Measurements from ENCODE around the gene APOF. TPM values are rescaled to one million over a fixed set of nuclear protein-coding genes. Genes with fewer than 3 reads are reported as not detected.
"Not testable (repeated sequence)": the region's sequence is repeated elsewhere in the genome, so short reads cannot be mapped to it uniquely, and the experiment has no call there.

Gene APOF
- polyA plus RNA-seq, 2 of the 4 experiments (the other 2 are of a cell fraction), result not detected

DNA sequence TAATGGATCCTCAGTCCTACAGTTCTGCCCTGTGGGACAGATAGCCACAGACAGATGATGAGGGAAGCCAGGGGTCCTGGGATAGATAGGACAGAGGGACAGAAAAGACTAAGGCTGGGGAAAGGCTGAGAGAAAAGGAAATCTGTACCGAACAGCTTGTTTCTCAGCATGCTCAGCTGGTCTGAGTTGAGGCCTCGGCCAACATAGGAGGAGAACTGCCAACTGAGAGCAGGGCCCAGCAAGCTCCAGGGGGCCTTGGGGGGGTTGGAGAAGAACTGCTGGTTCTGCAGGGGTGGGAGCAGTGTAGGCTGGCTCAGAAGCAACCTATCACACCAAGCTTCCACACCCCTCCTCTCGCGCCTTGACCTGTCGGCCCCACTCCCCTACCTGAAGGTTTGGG is 13.9 kb downstream of the APOF start (continued):
- TF ChIP-seq, protein P1, sequence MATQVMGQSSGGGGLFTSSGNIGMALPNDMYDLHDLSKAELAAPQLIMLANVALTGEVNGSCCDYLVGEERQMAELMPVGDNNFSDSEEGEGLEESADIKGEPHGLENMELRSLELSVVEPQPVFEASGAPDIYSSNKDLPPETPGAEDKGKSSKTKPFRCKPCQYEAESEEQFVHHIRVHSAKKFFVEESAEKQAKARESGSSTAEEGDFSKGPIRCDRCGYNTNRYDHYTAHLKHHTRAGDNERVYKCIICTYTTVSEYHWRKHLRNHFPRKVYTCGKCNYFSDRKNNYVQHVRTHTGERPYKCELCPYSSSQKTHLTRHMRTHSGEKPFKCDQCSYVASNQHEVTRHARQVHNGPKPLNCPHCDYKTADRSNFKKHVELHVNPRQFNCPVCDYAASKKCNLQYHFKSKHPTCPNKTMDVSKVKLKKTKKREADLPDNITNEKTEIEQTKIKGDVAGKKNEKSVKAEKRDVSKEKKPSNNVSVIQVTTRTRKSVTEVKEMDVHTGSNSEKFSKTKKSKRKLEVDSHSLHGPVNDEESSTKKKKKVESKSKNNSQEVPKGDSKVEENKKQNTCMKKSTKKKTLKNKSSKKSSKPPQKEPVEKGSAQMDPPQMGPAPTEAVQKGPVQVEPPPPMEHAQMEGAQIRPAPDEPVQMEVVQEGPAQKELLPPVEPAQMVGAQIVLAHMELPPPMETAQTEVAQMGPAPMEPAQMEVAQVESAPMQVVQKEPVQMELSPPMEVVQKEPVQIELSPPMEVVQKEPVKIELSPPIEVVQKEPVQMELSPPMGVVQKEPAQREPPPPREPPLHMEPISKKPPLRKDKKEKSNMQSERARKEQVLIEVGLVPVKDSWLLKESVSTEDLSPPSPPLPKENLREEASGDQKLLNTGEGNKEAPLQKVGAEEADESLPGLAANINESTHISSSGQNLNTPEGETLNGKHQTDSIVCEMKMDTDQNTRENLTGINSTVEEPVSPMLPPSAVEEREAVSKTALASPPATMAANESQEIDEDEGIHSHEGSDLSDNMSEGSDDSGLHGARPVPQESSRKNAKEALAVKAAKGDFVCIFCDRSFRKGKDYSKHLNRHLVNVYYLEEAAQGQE (IDR thresholded peaks at IDR 0.05), result no peak
- TF ChIP-seq CHD4 (IDR thresholded peaks at IDR 0.05; ENCODE audit: borderline replicate concordance), result no peak

DNA sequence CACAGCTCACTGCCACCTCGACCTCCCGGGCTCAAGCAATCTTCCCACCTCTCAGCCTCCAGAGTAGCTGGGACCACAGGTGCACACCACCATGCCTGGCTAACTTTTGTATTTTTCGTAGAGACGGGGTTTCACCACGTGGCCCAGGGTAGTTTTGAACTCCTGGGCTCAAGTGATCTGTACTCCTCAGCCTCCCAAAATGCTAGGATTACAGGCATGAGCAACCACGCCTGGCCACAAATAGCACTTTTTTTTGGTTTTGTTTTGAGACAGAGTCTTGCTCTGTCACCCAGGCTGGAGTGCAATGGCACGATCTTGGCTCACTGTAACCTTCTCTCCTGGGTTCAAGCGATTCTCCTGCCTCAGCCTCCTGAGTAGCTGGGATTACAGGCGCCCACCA is 15.4 kb downstream of the APOF start:
- H3K4me2 ChIP-seq; FAIRE-seq; H3K4me3 ChIP-seq; H3K9me3 ChIP-seq; CTCF ChIA-PET; H3K4me1 ChIP-seq; DNase-seq (ENCODE audit: low read depth in 1 of 2, low spot score in 1 of 2); H3K27ac ChIP-seq; ATAC-seq: not testable (repeated sequence)
- POLR2A ChIA-PET, result interaction anchor here (0.6 kb wide), 1 partner anchor 73 kb away, joined by 6 read pairs; no protein-coding TSS in a partner anchor
- WGBS (ENCODE audit: missing lambda C conversion rate), result 82% methylated on average over 9 of the region's 9 CpGs

DNA sequence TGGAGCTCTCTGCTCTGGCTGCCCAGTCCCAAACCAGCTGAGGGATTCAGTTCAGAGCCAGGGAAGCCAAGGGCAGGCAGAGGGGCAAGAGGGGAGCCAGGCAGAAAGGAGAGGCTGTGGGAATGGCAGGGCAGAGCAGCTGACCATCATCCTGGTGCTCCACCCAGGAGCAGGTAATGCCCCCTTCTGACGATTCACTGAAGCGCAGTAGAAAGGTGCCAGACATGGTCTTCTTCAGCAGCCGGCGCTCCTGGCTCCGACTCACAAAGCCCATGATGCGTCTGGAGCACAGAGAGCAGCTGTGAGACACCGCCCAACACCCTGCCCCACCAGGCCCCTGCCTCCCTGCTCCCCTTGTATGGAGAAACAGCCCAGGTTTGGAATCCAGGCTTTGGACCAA is 16.0 kb downstream of the APOF start:
- H3K4me2 ChIP-seq, result no peak overlapping the region
- H3K4me3 ChIP-seq, result no peak overlapping the region
- no peaks in the 10 kb centered on the region for H3K4me1 ChIP-seq
- peak in 1 of 2 experiments; percentile 40 for DNase-seq (ENCODE audit: low read depth in 1 of 2, low spot score in 1 of 2)
- TF ChIP-seq, protein P2, sequence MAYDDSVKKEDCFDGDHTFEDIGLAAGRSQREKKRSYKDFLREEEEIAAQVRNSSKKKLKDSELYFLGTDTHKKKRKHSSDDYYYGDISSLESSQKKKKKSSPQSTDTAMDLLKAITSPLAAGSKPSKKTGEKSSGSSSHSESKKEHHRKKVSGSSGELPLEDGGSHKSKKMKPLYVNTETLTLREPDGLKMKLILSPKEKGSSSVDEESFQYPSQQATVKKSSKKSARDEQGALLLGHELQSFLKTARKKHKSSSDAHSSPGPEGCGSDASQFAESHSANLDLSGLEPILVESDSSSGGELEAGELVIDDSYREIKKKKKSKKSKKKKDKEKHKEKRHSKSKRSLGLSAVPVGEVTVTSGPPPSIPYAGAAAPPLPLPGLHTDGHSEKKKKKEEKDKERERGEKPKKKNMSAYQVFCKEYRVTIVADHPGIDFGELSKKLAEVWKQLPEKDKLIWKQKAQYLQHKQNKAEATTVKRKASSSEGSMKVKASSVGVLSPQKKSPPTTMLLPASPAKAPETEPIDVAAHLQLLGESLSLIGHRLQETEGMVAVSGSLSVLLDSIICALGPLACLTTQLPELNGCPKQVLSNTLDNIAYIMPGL (CRISPR knock-in tag; IDR thresholded peaks at IDR 0.05; ENCODE audit: borderline replicate concordance), result no peak
- TF ChIP-seq HOXA7 (CRISPR knock-in tag; IDR thresholded peaks at IDR 0.05) (no peak), HOXB5 (CRISPR knock-in tag; IDR thresholded peaks at IDR 0.05) (no peak), RAD21 (conservative IDR thresholded peaks at IDR 0.05 in 1 of 2, IDR thresholded peaks at IDR 0.05 in 1 of 2) (0 out of 5 replicates have a peak, but pooled peaks of 1 of the 2 experiments have one; percentile 31), EP300 (IDR thresholded peaks at IDR 0.05) (no peak), MAFK (IDR thresholded peaks at IDR 0.05; ENCODE audit: partially characterized antibody) (no peak), KDM1A (IDR thresholded peaks at IDR 0.05; ENCODE audit: low read depth) (no peak), HOXB13 (CRISPR knock-in tag; IDR thresholded peaks at IDR 0.05; ENCODE audit: low read depth) (no peak)
- H3K9me3 ChIP-seq, result no peaks in the 10 kb centered on the region
- 72% methylated on average over 7 of the region's 7 CpGs for WGBS (ENCODE audit: missing lambda C conversion rate)
- POLR2A ChIA-PET, result no interaction called here
- H3K27ac ChIP-seq, result no peak overlapping the region
- ATAC-seq, result peak; percentile 54 to 77; a peak in 4 of 6 replicates
- CTCF ChIA-PET, result interaction anchor here (0.6 to 1.2 kb wide), 3 partner anchors 9 to 14 kb away, joined by 4 to 5 read pairs (median 4); no protein-coding TSS in a partner anchor
- no peak for FAIRE-seq

DNA sequence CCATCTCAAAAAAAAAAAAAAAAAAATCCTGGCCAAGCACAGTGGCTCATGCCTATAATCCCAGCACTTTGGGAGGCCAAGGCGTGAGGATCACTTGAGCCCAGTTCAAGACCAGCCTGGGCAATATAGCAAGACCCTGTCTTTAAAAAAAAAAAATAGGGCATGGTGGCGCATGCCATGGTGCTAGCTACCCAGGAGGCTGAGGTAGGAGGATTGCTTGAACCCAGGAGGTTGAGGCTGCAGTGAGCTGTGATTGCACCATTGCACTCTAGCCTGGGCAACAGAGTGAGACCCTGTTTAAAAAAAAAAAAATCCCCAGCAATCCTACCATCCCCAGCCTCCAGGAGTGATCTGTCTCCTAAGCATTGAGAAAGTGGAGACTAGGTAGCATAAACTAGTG is 20.4 kb downstream of the APOF start:
- FAIRE-seq; H3K27ac ChIP-seq; H3K4me3 ChIP-seq; H3K4me1 ChIP-seq; H3K9me3 ChIP-seq; DNase-seq (ENCODE audit: low read depth in 1 of 2, low spot score in 1 of 2); H3K4me2 ChIP-seq; ATAC-seq: not testable (repeated sequence)
- ChIA-PET POLR2A (interaction anchor here (1.4 kb wide), 1 partner anchor 9 kb away, joined by 3 read pairs; no protein-coding TSS in a partner anchor), CTCF (interaction anchor here (0.7 to 0.8 kb wide), 2 partner anchors 76 to 136 kb away, joined by 3 read pairs; no protein-coding TSS in a partner anchor)
- WGBS (ENCODE audit: missing lambda C conversion rate), result 94% methylated on average over 2 of the region's 2 CpGs

DNA sequence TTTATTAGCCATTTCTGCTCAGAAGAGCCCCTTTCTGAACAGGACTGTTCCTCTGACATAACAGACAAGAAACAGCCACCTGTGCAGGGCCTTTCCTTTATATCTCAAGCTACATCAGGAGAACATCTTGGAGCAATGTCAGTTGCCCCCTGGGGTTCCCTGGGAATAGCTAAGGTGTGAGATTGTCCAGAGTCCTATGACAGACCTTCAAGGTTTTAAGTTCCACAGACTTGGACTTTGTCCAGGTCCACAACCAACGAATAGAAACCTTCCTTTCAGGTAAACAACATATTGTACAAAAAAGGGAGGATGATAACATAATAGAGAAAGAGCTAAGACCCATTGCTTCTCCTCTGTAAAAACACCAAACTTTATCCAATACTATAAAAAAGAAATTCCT is 21.0 kb downstream of the APOF start:
- no peak for FAIRE-seq
- 26% methylated on average over 1 of the region's 1 CpG for WGBS (ENCODE audit: missing lambda C conversion rate)
- CTCF ChIA-PET, result interaction anchor here (0.5 to 0.8 kb wide), 2 partner anchors 76 to 226 kb away, joined by 3 to 4 read pairs; no protein-coding TSS in a partner anchor

More for the DNA sequence above, 21.0 kb downstream of the APOF start:
- Histone ChIP-seq H3K27ac (no peak overlapping the region), H3K9me3 (no peaks in the 10 kb centered on the region), H3K4me1 (0 out of 3 replicates have a peak, but pooled peaks cover 3% of the 10 kb centered on the region), H3K4me3 (no peak overlapping the region), H3K4me2 (no peak overlapping the region)
- ATAC-seq (no peak), DNase-seq (ENCODE audit: low read depth in 1 of 2, low spot score in 1 of 2) (no peak)
- TF ChIP-seq MYC (IDR thresholded peaks at IDR 0.05; ENCODE audit: borderline replicate concordance, low read length) (no peak), RFX5 (IDR thresholded peaks at IDR 0.05) (no peak), ZSCAN20 (CRISPR knock-in tag; IDR thresholded peaks at IDR 0.05) (no peak)
- POLR2A ChIA-PET, result interaction anchor here (0.5 to 1.4 kb wide), 2 partner anchors 8 to 180 kb away, joined by 3 to 4 read pairs; partner anchors contain the start of gene RBMS2
